GM21423 (cell line): ENCODE measurements around the gene GPC6.

Source experiments
- ATAC-seq: cut with Tn5 transposase; IDR thresholded peaks from one replicate; pipeline ENCODE4 v1.9.1; 2021; ENCODE audit warnings: mild to moderate bottlenecking, moderate library complexity; ENCODE audit not compliant: unreplicated experiment

GPC6 gene

DNA sequence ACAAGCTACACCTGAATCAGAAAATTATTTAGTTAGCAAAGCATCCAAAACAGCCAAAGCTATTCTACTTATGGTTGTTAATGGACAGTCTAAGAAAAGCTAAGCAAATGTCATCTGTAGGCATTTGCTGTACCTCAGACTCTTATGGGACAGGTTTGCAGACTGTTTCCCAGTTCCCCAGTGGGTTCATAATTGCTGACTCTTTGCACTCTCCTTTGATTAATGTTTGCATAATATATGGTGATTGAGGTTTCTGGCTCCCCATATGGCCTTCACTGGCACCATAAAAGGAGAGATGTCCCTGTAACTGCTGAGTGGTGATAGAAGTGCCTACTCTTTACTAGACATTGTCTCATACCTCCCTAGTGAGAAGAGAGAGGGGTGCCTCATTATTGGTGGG, 142.1 kb downstream of the GPC6 start:
- ATAC-seq, result no peak

GRCh38 chr13:93372856-93373255, 146.2 kb downstream of the GPC6 start:
- no peak for ATAC-seq

DNA sequence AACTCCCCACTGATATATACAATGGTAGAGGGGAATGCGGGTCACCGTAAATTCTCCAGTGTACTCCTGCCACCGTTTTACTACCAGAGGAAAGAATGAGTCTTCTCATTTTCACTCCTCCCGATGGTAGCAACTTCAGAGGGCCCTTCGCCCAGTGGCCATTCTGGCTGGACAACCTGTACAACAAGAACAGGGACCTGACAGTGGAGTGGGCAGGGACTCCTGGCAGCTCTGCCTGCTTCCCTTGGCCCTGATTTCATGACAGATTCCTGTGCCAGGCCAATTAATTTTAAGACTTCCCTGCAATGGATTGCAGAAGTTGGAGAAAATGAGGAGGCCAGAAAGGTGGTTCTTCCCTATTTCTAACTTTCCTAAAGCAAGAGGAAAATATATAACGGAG, 148.9 kb downstream of the GPC6 start:
- ATAC-seq, result no peak

DNA sequence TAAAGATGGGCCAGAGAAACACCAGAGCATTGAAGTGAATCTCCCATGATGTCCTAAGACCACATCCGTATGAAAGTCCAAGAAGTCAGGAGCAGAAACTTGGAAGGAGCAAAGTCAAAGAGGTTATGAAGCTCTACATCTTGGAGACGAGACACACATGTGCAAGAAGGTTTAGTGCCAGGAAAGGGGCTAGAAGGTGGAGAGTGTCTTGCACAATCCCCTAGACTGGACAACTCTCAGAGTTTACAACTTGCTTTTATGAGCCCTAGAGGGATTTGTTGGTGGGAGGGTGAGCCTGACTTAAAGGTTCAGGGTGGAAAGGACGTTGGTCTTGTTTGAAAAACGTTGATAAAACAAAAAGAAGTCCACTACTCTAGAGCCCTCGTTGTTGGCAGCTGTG, 150.6 kb downstream of the GPC6 start:
- no peak for ATAC-seq

DNA sequence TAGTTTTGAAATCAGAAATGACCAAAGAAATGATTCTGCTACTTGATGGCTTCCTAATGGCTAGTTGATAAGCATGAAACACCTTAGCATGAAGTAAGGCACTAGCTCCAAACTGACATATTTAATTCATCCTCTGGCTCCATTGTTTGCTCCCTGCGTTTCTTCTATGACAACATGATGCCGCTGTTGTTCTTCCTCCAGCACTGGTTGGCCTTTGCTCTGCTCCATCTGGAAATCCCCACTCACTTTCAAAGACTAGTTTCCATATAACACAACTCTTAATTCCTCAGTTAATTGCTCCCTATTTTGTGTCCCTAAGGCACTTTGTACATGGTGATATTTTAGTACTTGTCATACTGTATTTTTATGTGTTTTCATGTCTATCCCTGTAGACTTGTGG, 151.6 kb downstream of the GPC6 start:
- no peak for ATAC-seq

DNA sequence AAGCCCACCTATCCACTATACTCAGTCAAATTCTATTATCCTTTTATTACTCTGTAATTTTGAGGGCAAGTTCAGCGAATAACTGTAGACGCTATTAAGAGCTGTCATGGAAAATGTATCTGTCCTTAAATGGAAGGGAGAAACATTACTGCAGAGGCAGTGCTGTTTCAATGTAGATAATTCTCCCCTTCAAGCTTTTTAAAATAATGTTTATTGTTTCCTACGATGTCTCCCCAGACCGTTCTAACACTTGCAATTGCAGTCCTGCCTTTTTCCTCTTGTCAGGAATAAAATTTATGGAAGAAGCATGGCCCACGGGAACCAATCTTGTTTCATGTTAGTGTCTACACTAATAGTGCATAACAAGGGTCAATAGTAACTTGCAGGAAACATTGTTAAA, 159.5 kb downstream of the GPC6 start:
- ATAC-seq, result no peak

GRCh38 chr13:93388701-93389100, 162.1 kb downstream of the GPC6 start:
- no peak for ATAC-seq

DNA sequence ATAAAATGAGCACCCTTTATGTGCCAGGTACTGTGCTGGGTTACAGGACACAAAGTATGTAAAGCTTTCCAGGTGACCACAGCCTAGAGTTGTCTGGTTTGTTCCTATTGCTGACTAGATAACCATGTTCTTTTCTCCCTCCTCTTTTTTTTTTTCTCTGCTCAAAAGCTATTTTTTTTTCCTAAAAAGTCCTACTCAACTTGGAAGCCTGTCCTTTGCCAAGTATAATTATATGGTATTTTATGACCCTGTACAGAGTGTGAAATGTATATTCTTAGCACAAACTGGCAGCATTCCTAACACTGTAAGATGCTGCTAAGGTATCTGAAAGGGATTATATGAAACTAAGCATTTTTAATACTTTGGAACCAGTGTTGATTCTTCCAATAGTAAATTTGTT, 171.0 kb downstream of the GPC6 start:
- no peak for ATAC-seq

GRCh38 chr13:93398167-93399035, 171.8 kb downstream of the GPC6 start:
- ATAC-seq, result no peak

DNA sequence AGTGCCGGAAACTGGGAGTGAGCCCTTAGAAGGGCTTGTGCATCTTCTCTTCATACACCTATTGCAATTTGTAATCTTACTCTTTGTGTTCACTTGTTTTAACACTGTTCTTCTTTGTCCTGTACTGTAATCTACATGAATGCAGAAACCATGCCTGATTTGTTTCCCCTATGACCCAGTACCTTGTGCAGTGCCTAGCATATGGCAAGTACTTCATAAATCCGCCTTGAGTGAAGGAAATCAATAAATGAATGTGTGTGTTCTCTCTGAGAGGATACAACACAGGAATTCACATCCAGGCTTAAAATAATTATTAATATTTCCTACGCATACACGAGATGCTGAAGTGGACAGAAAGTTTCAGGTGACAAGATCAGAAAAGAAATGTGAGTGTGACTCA, 172.6 kb downstream of the GPC6 start:
- ATAC-seq, result no peak

DNA sequence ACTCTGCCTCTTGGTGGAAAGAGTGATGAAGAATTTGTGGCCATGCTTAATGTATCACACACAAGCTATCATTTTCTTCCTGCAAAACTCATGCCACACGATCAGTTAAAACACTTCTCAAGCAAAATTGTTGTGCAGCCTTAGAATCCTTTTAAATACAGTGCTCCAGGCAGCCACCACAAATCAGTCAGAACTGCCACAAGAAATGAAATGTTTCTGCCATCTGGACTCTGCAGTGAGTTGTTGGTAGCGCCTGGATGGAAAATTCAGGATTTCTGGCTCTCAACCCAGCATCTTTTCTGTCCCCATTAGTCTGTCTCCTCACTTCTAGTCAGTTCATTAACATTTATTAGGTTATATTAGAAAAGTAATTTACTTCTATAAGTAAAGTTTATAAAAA, 179.5 kb downstream of the GPC6 start:
- ATAC-seq, result no peak

DNA sequence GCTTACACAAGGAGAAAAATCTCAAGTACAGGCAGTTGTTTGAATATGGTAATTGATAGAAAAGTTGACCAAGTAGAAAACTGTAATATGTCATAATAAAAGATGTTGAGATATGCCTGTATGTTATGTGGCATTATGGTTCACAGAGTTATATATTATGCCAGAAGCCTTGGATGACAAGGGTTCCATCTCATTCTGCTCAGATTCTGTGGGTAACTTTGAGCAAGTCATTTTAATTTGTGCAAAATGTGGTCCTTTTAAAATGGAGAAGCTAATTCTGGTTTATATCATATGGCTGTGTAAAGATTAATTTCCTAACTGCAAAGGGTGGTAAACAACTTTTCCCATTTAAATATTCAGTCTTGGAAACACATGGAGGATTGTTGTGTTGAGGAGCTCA, 180.9 kb downstream of the GPC6 start:
- no peak for ATAC-seq

- ATAC-seq, result no peak
Measured at GRCh38 chr13:93409001-93409400, 182.4 kb downstream of the GPC6 start.

DNA sequence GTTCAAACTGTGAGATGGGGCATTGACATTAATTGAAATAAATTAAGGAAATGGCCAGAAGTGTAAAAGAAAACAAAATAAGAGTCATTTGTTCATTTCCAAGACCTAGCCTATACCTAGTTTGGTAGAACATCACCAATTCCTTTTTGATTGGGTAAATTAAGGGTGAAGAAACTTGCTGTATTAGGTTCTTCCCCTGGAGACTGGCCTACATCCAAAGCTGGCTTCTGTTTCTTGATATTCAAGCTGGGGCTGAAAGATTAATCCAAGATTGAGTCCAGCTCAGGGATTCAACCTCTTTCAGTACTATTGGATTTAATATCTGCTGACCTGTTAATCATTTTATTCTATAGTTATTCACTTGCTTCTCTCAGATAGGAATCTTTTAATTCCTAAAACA, 183.2 kb downstream of the GPC6 start:
- ATAC-seq, result no peak

- no peak for ATAC-seq
Measured at GRCh38 chr13:93411186-93411680, 184.6 kb downstream of the GPC6 start.

DNA sequence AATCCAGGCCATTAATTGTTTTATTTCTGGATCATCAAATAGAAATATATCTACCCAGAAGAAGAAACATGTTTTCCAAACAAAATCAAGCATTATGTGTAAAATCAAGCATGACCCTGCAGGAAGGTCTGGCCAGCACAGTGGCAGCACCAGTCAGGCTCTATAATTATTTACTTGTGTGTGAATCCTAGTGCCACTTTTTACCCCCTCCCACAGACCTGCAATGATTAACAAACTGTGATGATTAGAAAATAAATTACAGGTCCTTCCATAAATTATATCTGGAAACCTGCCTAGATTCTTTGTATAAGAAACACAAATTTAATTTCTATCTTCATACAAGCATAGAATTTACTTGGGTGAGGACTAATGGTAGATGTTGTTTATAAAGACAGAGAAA, 186.1 kb downstream of the GPC6 start:
- no peak for ATAC-seq

DNA sequence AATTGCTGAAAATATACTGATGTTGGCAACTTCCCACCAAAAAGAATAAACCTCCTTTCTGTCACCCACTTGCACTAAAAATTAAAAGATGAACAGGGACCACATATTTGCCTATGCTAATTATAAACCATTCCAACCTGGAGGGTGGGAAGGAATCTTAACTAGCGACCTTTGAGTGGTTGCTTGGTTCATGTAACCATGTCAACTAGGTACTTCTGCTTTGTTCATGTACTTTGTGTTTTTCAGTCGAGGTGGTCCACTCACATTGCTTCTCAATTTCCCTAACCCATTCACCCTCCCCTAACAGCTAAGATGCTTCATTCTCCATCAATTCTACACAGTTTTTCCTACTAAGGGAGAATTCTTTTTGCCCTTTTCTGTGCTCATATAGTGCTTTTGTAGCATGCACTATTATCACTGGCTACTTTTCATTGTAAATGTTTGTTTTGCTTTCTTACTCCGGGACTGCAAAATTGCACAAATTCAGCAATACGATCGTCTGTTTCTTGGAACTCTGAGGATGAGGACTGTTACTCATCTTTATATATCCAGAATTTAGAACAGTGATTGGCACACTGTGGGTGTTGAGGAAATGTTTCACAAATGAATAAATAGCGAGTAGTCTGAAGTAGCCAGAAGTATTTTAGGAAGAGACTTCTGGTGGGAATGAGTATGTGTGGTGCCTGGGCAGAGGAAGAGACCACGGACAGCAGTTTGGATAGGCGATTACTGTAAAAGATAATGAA, 187.5 kb downstream of the GPC6 start:
- ATAC-seq, result no peak

- ATAC-seq, result no peak
Measured at GRCh38 chr13:93416736-93417355, 190.2 kb downstream of the GPC6 start.

DNA sequence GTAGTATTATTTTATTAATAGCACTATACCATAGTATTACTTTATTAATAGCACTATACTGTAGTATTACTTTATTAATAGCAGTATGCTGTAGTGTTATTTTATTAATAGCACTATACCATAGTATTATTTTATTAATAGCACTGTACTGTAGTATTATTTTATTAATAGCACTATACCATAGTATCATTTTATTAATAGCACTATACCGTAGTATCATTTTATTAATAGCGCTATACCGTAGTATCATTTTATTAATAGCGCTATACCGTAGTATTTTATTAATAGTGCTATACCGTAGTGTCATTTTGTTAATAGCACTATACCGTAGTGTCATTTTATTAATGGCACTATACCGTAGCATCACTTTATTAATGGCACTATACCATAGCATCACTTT, 191.8 kb downstream of the GPC6 start:
- no peak for ATAC-seq

DNA sequence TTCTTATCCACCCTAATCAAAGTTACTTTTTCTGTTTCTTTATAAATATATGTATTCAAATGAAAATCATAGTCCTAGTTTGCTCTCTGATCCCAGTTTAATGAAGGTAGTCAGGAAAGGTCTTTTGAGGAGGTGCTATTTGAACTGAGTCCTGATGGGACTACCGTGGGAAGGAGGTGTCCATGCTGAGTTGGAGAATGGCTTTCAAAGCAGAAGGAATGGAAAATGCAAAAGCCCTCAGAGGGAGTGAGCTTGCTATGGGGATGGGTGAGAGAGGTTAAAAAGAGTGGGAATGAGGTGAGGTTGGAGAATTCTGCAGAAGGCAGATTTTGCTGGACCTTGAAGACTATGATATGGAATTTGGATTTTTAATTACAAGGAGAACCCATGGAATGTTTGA, 193.6 kb downstream of the GPC6 start:
- no peak for ATAC-seq

GRCh38 chr13:93420887-93421286, 194.3 kb downstream of the GPC6 start:
- no peak for ATAC-seq
